Right lung (tissue), 5 donors: ENCODE data around the gene SOWAHC. TPM values are rescaled to one million over a fixed set of nuclear protein-coding genes. Genes with fewer than 3 reads are reported as not detected.
A peak's percentile ranks its signal among the peaks of the same experiment; 100 is the strongest.
"Not testable (repeated sequence)": the region's sequence is repeated elsewhere in the genome, so short reads cannot be mapped to it uniquely, and the experiment has no call there.

Source experiments
- DNase-seq, 2 donors: peaks; one replicate each; pipeline ENCODE4 v3.0.0-alpha.2; 2013
- polyA plus RNA-seq, 5 donors: library from polyadenylated mRNA; unstranded; fragments of 120-200 nt; gene quantifications; one replicate each; pipeline versions ENCODE4 v1.2.1 to v1.2.3, GENCODE V29; 2013; ENCODE audit warnings: inconsistent platforms in 1 of 5, low replicate concordance in 1 of 5; ENCODE audit not compliant: insufficient read length in 5 of 5, insufficient read depth in 1 of 5

The SOWAHC gene
- polyA plus RNA-seq, 5 donors = 10.2 to 13.5 (median 11.2) TPM

DNA sequence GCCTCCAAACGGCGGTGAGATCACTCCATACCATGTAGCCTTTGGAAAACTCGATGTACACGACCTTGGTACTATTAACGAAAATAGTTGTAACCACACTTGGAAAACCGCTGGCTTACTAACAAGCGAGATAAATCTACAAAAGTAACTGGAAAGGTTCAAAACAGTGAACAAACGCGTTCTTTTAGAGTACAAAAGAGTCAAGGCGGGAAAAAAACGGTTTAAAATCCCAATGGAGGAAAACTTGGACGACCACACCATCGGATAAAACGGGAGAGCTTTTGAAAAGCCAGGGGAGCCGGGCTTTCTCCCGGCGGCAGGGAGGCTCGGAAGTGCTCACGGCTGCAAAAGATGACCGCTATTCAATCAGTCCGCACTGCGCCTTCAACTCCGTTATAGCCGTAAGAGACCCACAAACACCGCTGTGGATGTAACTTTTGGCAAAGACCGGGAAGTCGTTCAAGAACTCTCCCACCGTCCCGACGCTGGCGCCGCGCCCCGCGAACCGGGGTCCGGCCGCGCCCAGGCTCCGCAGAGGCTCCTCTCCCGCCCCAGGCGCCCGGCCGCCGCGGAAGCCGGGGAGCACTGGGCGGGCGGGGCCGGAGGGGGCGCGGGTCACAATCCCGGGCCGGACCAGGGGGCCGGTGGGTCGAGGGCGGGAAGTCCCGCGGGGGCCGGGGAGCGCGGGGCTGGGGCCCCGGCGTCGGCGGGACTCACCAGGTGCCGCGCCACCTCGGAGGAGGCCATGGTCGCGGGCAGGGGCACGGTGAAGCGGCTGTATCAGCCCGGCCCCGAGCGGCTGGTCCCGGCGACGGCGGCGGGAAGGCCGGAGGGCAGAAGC lies 863 bp upstream of the SOWAHC start:
- peak; percentile 68 to 70 for DNase-seq

DNA sequence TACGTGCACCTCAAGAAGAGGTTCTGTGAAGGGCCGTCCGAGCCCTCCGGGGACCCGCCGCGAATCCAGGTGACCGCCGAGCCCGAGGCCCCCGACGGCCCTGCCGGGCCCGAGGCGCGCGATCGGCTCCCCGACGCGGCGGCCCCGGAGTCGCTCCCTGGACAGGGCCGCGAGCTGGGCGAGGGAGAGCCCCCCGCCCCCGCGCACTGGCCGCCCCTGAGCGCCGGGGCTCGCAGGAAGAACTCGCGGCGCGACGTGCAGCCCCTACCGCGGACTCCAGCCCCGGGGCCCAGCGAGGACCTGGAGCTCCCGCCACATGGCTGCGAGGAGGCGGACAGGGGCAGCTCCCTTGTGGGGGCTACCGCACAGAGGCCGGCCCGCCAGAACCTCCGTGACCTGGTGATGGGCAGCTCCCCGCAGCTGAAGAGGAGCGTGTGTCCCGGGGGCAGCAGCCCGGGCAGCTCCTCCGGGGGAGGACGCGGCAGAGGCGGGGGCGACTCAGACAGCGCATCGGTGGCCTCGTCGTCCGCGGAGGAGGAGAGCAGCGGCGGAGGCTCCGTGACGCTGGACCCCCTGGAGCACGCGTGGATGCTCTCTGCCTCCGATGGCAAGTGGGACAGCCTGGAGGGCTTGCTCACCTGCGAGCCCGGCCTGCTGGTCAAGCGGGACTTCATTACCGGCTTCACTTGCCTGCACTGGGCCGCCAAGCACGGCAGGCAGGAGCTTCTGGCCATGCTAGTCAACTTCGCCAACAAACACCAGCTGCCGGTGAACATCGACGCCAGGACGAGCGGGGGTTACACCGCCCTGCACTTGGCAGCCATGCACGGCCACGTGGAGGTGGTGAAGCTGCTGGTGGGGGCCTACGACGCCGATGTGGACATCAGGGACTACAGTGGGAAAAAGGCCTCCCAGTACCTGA lies 812 bp downstream of the SOWAHC start:
- no peak for DNase-seq

DNA sequence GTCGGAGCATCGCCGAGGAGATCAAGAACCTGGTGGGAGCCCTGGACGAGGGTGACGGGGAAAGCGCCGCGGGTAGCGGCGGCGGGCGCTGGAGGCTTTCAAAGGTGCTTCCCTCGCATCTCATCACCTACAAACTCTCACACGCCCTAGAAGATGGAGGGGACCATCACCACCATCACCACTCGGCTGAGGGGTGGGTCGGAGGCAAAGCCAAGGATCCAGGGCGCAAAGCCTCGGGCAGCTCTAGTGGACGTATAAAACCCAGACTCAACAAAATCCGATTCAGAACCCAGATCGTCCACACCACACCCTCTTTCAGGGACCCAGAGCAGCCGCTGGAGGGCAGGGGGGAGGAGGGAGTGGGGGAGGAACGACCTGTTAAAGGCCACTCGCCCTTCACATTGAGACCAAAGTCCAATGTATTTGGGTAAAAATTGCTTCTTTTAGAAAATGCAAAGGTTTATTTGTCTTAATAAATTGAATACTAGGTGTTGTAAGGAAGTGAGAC lies 1.5 kb downstream of the SOWAHC start:
- DNase-seq = no peak

DNA sequence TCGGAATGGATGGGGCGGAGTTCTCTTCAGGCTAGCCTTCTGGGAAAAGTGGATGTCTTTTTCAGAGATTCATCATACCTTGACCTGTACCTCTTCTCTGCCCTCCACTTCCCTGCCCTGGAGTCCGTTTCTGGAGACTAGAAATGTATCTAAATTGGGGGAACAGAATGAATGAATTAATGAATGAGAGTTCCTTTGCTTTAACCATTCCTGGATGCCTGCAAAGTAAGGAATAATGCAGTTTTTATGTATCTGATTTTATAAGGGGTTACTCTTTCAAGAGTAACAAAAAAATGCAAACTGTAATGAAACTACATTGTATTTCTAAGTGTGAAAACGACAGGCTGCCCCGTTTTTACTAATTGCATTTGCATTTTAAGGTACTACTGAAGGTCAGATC lies 2.0 kb downstream of the SOWAHC start:
- DNase-seq = no peak

DNA sequence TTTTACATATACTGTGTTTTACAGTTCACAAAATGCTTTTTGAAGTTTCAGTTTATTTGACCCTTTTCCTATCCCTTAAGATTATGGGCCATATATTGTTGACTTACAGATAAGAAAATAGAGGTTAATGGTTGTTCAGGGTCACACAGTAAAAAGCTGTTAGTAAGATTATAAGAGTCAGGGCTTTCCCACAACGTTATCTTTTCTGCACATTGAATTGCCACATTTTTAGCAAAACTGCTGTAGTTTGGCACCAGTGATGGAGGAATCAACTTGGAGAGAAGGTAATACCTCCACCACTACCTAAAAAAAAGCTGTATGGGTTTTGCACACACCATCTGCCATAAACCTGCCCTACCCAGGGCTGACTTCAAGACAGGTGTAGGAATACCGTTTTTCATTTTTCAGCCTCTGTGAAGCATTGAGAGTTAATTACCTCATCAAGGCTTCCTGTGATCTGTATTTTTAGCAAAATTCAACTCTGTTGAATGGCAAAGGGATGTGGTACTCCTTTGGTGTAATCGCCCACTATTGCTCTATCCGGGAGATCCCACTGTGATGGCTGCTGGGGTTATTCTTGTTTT lies 5.0 kb downstream of the SOWAHC start:
- no peak for DNase-seq

DNA sequence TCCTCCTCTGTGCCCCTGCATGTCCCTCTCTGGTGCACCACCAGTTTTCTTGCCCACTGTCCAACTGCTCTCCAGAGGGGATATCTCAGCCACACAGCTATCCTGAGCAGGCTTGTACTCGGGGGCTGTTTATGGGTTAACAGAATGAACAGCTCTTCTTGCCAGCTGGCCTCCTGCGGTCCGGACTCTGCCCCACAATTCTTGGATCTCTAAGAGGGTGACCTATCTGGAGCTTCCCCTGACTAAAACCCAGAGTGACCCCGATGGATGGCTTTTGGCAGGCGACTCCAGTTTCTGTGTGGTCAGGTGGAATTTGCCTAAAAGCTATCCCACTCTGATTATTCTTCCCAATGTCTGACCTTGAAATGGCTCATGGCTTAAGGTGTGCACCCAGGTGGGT lies 9.1 kb downstream of the SOWAHC start:
- DNase-seq = no peak

DNA sequence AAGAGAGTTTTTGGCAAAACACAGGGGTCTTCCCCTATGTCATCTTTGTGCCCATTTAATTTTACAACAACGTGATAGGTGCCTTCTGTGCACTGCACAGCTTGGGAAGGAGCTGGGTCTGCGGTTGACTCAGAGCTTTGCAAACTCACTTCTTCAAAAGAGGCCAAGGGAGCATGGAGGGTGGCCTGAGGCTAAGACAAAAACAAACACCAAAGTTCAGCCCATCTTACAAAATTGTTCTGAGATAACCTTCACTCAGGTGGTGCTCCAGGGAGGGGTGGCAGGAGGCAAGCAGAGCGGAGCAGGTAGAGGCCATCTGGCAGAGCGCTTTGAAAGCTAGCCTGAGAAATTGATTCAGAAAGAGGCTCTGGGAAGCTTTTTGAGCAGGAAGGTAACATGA lies 9.8 kb downstream of the SOWAHC start:
- DNase-seq = no peak

DNA sequence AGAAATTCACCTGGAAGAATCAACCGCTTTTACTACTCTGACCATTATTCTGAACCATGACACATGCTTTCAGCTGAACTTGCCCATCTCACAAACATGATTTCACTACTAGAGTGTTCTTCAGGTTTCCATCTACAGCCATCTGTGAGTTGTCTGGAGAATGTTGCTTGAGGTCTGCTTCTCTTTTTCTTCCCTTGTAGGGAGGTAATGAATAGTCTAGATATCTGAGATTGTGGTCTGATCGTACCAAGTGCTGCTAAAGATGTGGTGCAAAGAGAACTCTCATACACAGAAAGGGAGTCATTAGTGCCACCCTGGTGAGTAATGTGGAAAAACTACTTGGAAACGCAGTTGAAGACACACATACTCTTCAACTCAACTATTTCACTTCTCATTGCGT lies 10.2 kb downstream of the SOWAHC start:
- no peak for DNase-seq

DNA sequence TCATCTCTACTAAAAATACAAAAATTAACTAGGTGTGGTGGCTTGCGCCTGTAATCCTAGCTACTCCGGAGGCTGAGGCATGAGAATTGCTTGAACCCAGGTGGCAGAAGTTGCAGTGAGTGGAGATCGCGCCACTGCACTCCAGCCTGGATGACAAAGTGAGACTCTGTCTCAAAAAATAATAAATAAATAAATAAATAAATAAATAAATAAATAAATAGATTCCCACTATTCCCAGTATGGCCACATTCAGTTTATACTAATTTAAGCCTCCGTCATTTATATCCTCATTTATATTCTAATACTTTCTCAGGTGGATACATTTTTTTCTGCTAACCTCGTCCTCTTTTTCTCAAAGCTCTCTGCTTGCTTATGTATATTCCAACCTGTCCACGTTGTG lies 14.2 kb downstream of the SOWAHC start:
- not testable (repeated sequence) for DNase-seq

DNA sequence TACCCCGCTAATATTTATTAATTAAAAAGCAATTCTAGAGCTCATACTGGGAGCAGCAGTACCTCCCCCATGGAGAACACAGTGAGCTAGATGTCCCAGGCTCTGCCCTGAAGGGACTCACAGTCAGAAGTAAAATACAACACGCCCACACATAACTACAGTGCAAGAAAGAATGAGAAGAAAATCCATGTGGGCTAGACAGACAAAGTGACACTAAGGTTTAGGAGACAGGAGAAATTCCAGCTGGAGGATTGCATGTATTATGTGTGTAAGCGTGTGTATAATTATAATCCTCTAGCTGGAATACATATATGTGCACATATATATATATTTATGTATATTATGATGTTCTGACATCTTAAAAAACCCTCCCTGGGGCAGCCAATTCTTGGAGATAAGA lies 15.7 kb downstream of the SOWAHC start:
- DNase-seq = no peak

DNA sequence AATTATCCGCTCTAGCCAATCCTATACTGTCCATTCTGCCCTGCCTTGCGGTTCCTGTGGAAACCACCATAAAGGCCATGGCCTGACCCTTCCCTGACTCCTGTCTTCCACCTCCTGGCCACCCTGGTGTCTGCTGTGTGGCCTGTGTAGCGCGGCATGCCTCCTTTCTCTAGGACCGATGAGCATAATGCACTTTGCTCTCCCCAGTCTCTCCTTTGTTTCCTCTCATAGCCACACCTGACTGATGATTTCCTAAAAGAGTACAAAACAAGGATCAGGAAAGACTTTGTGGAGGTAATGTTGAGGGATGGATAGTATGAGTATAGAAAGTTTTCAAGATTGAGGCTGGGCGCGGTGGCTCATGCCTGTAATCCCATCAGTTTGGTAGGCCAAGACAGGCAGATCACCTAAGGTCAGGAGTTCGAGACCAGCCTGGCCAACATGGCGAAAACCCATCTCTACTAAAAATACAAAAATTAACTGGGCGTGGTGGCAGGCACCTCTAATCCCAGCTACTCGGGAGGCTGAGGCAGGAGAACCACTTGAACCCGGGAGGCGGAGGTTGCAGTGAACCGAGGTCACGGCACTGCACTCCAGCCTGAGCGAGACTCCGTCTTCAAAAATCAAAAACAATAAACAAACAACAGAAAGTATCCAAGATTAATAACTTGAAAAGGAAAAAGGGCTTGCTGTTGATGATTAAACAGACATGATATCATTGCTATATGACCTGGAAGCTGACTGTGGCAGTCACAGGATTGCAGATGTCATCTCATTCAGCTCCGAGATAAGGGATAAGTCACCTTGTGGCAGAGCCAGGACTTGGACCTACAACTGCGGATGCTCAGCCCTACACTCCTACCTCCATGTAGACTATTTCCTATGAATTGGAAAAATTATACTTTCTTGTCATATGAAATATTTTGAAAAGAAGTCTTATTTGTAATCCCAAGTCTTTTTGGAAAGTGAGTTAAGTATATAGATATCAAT lies 16.6 kb downstream of the SOWAHC start:
- DNase-seq = no peak

DNA sequence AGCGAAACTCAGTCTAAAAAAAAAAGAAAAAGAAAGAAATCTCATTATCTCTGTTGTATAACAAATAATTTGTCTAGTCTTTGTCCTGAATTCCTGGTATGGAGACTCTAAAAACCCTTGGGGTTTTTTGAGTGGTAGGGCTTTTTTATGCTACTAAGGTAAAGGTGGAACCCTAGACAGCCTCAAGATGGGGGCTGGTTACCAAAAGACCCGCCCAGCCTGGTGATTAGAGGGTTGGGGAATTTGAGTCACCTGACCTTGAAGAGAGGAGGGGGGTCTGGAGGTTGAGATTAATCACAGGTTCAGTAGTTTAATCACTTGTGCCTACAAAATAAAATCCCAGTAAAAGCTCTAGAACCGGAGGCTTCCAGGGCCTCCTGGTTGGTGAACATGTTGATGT lies 17.6 kb downstream of the SOWAHC start:
- no peak for DNase-seq

DNA sequence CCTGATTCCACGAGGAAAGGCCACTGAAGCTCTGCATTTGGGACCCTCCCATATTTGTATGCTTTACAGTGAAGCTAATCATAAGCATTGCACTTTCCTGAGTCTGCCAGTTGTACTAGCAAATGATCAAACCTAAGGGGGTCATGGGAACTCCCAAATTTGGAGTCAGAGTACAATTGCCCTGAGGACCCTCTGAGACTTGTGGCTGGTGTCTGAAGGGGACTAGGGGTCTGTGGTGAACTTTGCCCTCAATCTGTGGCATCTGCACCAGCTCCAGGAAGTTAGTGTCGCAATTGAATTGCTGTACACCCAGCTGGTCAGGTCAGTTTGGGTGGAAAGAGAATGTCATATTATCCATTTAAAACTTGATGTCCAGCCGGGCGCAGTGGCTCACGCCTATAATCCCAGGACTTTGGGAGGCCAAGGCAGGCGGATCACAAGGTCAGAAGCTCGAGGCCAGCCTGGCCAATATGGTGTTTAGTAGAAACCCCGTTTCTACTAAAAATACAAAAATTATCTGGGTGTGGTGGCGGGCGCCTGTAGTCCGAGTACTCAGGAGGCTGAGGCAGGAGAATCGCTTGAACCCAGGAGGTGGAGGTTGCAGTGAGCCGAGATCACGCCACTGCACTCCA lies 18.1 kb downstream of the SOWAHC start:
- no peak for DNase-seq

DNA sequence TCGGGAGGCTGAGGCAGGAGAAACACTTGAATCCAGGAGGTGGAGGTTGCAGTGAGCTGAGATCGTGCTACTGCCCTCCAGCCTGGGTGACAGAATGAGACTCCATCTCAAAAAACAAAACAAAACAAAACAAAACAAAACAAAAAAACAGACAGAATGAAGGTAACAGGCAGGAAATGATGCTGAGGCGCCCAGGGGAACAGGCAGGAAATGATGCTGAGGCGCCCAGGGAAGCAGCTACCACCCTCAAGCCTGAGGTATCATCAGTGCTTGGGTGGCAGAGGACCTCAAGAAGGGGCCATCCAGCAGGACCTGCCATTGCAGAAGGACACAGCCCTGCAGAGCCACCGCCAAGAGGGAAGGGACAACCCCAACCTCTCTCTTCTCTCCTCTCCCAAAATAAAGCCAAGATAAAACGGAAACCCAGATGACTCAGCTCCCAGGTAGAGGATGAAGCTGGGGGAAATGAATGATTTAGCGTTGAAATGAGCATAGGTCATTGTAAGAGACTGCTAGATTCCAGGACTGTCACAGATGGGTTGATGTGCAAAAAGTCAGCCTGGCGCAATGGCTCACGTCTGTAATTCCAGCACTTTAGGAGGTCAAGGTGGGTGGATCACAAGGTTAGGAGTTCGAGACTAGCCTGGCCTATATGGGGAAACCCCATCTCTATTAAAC lies 19.3 kb downstream of the SOWAHC start:
- no peak for DNase-seq

DNA sequence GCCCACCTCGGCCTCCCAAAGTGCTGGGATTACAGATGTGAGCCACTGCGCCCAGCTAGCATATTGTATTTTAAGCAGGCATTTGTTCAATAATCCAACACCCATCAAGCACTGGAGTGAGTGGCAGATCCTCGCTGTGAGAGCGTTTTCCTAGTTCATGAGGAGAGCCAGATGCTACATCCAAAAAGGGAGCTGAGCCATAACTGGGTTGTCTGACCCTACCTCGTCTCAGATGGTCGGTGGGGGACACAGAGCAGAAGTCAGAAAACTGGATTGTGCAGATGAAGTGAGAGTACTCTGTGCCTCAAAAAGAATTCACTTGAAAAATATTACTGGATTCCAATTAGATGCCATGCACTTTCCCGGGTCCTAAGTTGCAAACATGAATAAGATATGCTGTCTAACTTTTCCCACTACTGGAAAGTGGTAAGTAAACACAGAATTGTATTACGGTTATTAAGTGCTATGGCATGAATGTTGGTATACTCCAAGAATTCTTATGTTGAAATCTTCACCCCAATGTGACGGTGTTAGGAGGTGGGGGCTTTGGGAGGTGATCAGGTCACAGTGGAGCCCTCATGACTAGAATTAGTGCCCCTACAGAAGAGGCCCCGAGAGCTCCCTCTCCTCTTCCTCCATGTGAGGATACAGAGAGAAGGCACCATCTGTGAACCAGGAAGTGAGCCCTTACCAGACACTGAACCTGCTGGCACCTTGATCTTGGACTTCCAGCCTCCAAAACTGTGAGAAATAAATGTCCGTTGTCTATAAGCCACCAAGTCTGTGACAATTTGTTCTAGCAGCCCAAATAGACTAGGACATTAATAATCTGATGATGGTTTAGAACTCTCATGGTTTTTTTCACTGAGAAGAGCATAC lies 21.5 kb downstream of the SOWAHC start:
- DNase-seq = no peak

DNA sequence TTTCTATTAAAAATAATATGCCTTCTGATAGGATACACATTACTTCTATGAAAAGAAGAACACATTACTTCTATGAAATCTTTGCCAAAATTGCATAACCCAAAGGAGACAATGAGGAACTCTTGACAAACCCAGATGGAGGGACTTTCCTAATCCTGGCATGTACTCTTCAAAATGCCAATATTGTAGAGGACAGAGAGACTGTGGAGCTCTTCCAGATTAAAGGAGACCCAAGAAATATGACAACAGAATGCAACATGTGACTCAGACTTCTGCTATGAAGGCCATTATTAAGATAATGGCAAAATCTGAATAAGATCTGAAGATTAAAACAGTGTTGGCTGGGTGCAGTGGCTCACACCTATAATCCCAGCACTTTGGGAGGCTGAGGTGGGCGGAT lies 22.2 kb downstream of the SOWAHC start:
- DNase-seq = no peak

DNA sequence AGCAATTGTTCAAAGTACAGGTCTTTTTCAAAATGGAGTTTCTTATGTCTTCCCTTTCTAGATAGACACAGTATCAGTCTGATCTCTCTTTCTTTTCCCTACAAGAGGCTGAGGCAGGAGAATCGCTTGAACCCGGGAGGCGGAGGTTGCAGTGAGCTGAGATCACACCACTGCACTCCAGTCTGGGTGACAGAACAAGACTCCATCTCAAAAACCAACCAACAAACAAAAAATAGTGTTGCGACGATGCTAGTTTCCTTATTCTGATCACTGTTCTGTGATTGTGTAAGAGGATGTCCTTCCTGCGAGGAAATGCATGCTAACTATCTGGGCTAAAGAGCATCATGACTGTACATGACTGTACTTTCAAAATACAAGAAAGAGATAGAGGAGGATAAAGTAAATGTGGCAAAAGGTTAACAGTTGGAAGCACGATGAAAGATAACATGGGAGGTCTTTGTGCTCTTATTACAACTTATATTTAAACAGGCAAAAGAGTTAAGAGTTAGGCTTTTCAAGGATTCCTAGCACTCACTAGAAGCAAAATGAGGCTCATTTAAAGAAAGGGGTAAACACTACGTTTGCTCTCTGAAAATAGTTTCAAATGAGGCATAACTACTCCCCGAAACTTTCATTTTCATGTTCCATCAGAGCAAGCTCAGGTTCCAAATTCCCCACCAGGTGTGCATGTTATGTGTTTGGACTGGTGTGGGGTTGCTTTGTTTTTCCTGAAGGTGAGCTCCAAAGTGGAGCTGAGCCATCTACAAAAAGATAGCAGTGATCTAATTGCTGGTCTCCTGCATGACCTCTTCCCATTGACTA lies 23.8 kb downstream of the SOWAHC start:
- no peak for DNase-seq

DNA sequence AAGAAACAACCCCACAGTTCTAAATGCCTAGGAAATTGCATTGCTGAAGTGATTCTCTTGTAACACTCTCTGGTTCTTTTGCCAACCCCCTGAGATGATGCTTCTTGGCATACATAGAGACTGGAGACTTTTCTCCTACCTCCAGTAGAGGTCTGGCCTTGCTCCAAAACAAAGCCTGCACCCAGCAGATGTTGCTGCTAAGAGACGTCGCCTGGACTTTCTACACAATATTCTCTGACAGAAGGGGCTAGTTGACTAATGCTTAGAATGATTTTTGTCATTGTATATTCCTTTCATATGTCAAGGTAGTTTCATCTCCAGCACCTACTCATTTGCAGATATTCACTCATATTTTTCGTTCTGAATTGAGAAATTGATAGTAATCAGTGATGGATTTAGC lies 24.6 kb downstream of the SOWAHC start:
- DNase-seq = no peak
